IPS-20b (cell line): ENCODE measurements around the gene MFSD6L.

Experiments
- H3K27ac ChIP-seq: one replicate; pipeline ENCODE4 v1.5.1; 2013; ENCODE audit warnings: low read length
- H3K27me3 ChIP-seq: 2 replicates; pipeline ENCODE4 v1.6.1; 2013; ENCODE audit warnings: mild to moderate bottlenecking, low read length, inconsistent platforms; ENCODE audit not compliant: insufficient read depth
- H3K36me3 ChIP-seq: 2 replicates; pipeline ENCODE4 v1.6.1; 2013; ENCODE audit warnings: low read depth, mild to moderate bottlenecking, inconsistent platforms, low read length, moderate library complexity; ENCODE audit not compliant: insufficient read depth
- H3K4me1 ChIP-seq: 2 replicates; pipeline ENCODE4 v1.6.1; 2013; ENCODE audit warnings: mild to moderate bottlenecking, control low read depth, inconsistent platforms, low read length, moderate library complexity; ENCODE audit not compliant: insufficient read depth
- H3K4me3 ChIP-seq: 2 replicates; pipeline ENCODE4 v1.5.1; 2013; ENCODE audit warnings: mild to moderate bottlenecking, low read length, inconsistent platforms
- H3K9ac ChIP-seq: 2 replicates; pipeline ENCODE4 v1.6.1; 2013; ENCODE audit warnings: low read depth, mild to moderate bottlenecking, inconsistent platforms, low read length, moderate library complexity
- H3K9me3 ChIP-seq: 2 replicates; pipeline ENCODE4 v1.6.1; 2013; ENCODE audit warnings: mild to moderate bottlenecking, low read depth, low read length, inconsistent platforms; ENCODE audit not compliant: insufficient read depth

MFSD6L gene

DNA sequence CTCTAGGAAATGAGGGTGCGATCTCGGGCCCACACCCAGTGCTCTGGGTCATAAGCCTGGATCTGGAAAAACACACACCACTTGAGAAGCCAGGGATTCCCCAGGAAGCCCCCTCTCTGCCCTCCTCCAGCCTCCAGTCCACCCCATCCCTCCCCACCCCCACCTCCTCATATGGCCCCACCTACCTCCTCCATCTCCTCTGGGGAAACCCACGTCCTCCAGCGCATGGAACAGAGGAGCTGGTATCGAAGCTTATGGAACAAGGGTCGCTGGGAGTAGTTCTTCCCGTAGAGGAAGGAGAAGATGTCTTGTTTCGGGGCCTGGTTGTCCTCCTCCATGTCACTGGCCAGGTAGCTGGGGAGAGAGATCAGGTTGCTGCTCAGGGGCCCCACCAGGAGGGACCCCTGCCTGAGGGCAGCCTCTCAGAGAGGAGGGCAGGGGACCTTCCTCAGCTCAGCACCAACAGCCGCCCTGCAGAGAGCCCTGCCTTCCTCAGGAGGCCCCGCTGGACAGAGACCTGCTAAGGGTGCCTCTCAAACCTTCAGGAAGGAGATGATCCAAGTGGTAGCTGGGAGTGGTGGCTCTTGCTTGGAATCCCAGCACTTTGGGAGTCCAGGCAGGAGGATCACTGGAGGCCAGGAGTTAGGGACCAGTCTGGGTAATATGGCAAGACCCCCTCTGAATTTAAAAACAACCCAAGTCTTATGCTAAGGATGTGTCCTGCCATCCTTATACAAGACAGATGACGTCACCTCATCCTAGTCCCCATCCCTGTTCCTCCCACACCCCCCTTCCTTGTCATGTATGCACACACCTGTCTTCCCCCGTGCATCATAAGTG, 45.8 kb downstream of the MFSD6L start:
- no peak overlapping the region for H3K4me3 ChIP-seq
- H3K27me3 ChIP-seq, result no peaks in the 10 kb centered on the region
- no peaks in the 10 kb centered on the region for H3K9me3 ChIP-seq
- no peaks in the 10 kb centered on the region for H3K4me1 ChIP-seq
- H3K27ac ChIP-seq, result no peak overlapping the region
- H3K36me3 ChIP-seq, result no peaks in the 10 kb centered on the region
- H3K9ac ChIP-seq, result no peak overlapping the region

GRCh38 chr17:8749616-8750015, 49.5 kb downstream of the MFSD6L start:
- Histone ChIP-seq H3K4me3 (no peak overlapping the region), H3K27ac (no peak overlapping the region), H3K36me3 (no peaks in the 10 kb centered on the region), H3K27me3 (peaks cover 6% of the 10 kb centered on the region), H3K9ac (no peak overlapping the region), H3K9me3 (no peaks in the 10 kb centered on the region), H3K4me1 (no peaks in the 10 kb centered on the region)

DNA sequence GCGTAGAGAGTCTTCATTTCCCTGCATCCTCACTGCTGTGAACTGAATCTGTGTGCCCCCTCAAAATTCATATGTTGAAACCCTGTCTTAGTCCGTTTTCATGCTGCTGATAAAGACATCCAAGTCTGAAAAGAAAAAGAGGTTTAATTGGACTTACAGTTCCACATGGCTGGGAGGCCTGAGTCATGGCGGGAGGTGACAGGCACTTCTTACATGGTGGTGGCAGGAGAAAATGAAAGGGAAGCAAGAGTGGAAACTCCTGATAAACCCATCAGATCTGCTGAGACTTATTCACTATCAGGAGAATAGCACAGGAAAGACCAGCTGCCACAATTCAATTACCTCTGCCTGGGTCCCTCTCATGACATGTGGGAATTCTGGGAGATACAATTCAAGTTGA, 51.4 kb downstream of the MFSD6L start:
- Histone ChIP-seq H3K4me3 (no peak overlapping the region), H3K4me1 (no peaks in the 10 kb centered on the region), H3K27me3 (peaks cover 6% of the 10 kb centered on the region), H3K36me3 (no peaks in the 10 kb centered on the region), H3K27ac (no peak overlapping the region), H3K9ac (no peak overlapping the region), H3K9me3 (no peaks in the 10 kb centered on the region)
